ENCODE results near the gene EBF3.

EBF3 gene

GRCh38 chr10:129807211-129807610 is 156.9 kb downstream of the EBF3 start:
- no peak for TF ChIP-seq POLR2AphosphoS5 (IDR thresholded peaks at IDR 0.05; ENCODE audit: low read depth, low read length)
- TF ChIP-seq FOXP2 (optimal IDR thresholded peaks at IDR 0.05; ENCODE audit: borderline replicate concordance, extremely low read depth, extremely low read length, insufficient read depth) = no peak
- no peak for TF ChIP-seq TAF1 (IDR thresholded peaks at IDR 0.05; ENCODE audit: borderline replicate concordance, insufficient read depth, low read length)
- TF ChIP-seq SIN3A (IDR thresholded peaks at IDR 0.05; ENCODE audit: borderline replicate concordance, insufficient read depth, low read length) = no peak
- TF ChIP-seq, protein P1, sequence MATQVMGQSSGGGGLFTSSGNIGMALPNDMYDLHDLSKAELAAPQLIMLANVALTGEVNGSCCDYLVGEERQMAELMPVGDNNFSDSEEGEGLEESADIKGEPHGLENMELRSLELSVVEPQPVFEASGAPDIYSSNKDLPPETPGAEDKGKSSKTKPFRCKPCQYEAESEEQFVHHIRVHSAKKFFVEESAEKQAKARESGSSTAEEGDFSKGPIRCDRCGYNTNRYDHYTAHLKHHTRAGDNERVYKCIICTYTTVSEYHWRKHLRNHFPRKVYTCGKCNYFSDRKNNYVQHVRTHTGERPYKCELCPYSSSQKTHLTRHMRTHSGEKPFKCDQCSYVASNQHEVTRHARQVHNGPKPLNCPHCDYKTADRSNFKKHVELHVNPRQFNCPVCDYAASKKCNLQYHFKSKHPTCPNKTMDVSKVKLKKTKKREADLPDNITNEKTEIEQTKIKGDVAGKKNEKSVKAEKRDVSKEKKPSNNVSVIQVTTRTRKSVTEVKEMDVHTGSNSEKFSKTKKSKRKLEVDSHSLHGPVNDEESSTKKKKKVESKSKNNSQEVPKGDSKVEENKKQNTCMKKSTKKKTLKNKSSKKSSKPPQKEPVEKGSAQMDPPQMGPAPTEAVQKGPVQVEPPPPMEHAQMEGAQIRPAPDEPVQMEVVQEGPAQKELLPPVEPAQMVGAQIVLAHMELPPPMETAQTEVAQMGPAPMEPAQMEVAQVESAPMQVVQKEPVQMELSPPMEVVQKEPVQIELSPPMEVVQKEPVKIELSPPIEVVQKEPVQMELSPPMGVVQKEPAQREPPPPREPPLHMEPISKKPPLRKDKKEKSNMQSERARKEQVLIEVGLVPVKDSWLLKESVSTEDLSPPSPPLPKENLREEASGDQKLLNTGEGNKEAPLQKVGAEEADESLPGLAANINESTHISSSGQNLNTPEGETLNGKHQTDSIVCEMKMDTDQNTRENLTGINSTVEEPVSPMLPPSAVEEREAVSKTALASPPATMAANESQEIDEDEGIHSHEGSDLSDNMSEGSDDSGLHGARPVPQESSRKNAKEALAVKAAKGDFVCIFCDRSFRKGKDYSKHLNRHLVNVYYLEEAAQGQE (IDR thresholded peaks at IDR 0.05; ENCODE audit: insufficient read depth in 1 of 2, low read depth in 2 of 2, low read length in 2 of 2) = no peak

DNA sequence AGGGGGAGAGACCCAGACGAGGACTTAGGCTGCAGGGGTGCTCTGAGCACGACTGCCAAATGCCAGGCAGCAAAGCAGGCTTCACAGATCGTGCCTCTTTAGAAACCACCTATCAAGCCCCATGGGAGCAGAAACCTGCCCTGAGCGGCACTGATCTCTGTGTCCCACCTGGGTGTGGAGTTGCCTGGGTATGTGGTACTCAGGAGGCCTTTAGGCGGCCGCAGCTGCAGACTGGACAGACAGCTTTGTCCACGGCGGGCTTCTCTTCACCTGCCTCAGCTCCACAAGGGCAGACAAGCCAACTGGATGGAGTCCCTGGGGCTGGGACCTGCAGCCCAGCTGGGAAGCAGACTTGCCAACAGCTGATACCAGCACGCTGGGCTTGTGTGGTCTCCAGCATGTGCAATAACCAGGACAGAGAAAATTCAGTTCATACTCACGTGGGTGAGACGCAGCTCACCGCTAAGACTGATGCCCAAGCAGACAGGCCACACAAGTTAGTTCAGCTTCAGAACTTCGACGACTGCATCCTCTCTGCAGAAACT is 163.2 kb downstream of the EBF3 start:
- TF ChIP-seq TAF1 (IDR thresholded peaks at IDR 0.05; ENCODE audit: borderline replicate concordance, insufficient read depth, low read length) = no peak

GRCh38 chr10:129799942-129800341 is 164.1 kb downstream of the EBF3 start:
- no peak for TF ChIP-seq POLR2AphosphoS5 (IDR thresholded peaks at IDR 0.05; ENCODE audit: low read depth, low read length)
- TF ChIP-seq SIN3A (IDR thresholded peaks at IDR 0.05; ENCODE audit: borderline replicate concordance, insufficient read depth, low read length) = no peak

DNA sequence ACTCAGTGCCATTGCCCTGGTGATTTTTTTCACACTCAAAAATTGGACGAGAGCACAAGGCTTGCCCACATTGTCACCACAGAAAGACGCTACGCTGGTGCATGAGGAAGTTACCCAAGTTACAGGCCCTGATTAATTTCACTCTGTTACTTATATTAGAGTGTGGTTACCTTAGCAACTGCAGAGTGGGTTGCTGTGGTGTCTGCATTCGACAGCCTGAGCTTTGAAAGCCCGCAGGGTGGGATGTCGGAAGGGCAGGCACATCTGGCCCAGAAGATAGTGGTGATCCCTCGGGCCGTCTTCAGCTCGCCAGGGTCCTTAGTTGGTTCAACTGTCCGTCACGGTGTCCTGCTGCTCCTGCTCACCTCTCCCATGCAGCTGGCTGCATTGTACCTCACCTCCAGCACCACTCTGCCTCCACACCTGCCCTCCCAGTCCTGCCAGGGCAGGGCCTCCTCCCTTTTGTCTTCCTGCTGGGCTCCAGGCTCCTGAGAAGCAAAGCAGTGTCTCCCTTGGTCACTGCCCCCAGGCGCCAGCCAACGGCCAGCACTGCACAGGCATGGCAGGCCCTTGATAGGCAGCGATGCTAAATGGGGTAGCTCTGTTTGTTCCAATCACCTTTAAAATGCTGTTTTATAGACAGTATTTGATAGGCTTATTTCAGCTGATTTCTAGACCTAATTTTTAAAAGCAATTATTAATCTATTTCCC is 167.2 kb downstream of the EBF3 start:
- no peak for TF ChIP-seq SIN3A (IDR thresholded peaks at IDR 0.05; ENCODE audit: borderline replicate concordance, insufficient read depth, low read length)
- TF ChIP-seq POLR2AphosphoS5 (IDR thresholded peaks at IDR 0.05; ENCODE audit: low read depth, low read length) = no peak
- TF ChIP-seq FOXP2 (optimal IDR thresholded peaks at IDR 0.05; ENCODE audit: borderline replicate concordance, extremely low read depth, extremely low read length, insufficient read depth) = no peak
- TF ChIP-seq TAF1 (IDR thresholded peaks at IDR 0.05; ENCODE audit: borderline replicate concordance, insufficient read depth, low read length) = no peak
- TF ChIP-seq, protein P1 (IDR thresholded peaks at IDR 0.05; ENCODE audit: insufficient read depth in 1 of 2, low read depth in 2 of 2, low read length in 2 of 2) = no peak

- TF ChIP-seq POLR2AphosphoS5 (IDR thresholded peaks at IDR 0.05; ENCODE audit: low read depth, low read length) = no peak
- no peak for TF ChIP-seq FOXP2 (optimal IDR thresholded peaks at IDR 0.05; ENCODE audit: borderline replicate concordance, extremely low read depth, extremely low read length, insufficient read depth)
- no peak for TF ChIP-seq SIN3A (IDR thresholded peaks at IDR 0.05; ENCODE audit: borderline replicate concordance, insufficient read depth, low read length)
- no peak for TF ChIP-seq TAF1 (IDR thresholded peaks at IDR 0.05; ENCODE audit: borderline replicate concordance, insufficient read depth, low read length)
- TF ChIP-seq, protein P1 (IDR thresholded peaks at IDR 0.05; ENCODE audit: insufficient read depth in 1 of 2, low read depth in 2 of 2, low read length in 2 of 2) = no peak
Observed at GRCh38 chr10:129793996-129794395, 170.1 kb downstream of the EBF3 start.

GRCh38 chr10:129793479-129793878 is 170.6 kb downstream of the EBF3 start:
- TF ChIP-seq FOXP2 (optimal IDR thresholded peaks at IDR 0.05; ENCODE audit: borderline replicate concordance, extremely low read depth, extremely low read length, insufficient read depth) = no peak

Measured in PFSK-1 (cell line).